GM18858 (cell line): ENCODE measurements around the gene MAST3.
A peak's percentile ranks its signal among the peaks of the same experiment; 100 is the strongest.

ENCODE experiments used
- ATAC-seq: cut with Tn5 transposase; IDR thresholded peaks from one replicate; pipeline ENCODE4 v1.9.1; 2021; ENCODE audit not compliant: unreplicated experiment

Gene MAST3

GRCh38 chr19:18135712-18136584, 38.4 kb downstream of the MAST3 start:
- ATAC-seq, result no peak

GRCh38 chr19:18137242-18137641, 39.7 kb downstream of the MAST3 start:
- no peak for ATAC-seq

- ATAC-seq, result no peak
Measured at GRCh38 chr19:18137657-18138339, 40.2 kb downstream of the MAST3 start.

- ATAC-seq, result no peak
Measured at GRCh38 chr19:18140473-18140872, 42.9 kb downstream of the MAST3 start.

- ATAC-seq, result no peak
Measured at GRCh38 chr19:18141031-18141430, 43.5 kb downstream of the MAST3 start.

GRCh38 chr19:18143902-18144301, 46.3 kb downstream of the MAST3 start:
- ATAC-seq, result no peak

GRCh38 chr19:18144361-18144760, 46.8 kb downstream of the MAST3 start:
- ATAC-seq, result no peak

- ATAC-seq, result no peak
Measured at GRCh38 chr19:18144906-18145305, 47.3 kb downstream of the MAST3 start.

GRCh38 chr19:18145391-18145999, 47.9 kb downstream of the MAST3 start:
- no peak for ATAC-seq

GRCh38 chr19:18147396-18147795, 49.8 kb downstream of the MAST3 start:
- ATAC-seq, result no peak

GRCh38 chr19:18149596-18149975, 52.0 kb downstream of the MAST3 start:
- no peak for ATAC-seq

- ATAC-seq, result no peak
Measured at GRCh38 chr19:18150776-18151624, 53.4 kb downstream of the MAST3 start.

GRCh38 chr19:18152442-18152816, 54.9 kb downstream of the MAST3 start:
- peak; percentile 45 for ATAC-seq

- ATAC-seq, result peak; percentile 76
Measured at GRCh38 chr19:18152817-18153555, 55.4 kb downstream of the MAST3 start, which contains the start of gene PIK3R2. PIK3R2 (plus strand) TSS chr19:18153163; CDS start chr19:18155880, 2,717 bp downstream.

- no peak for ATAC-seq
Measured at GRCh38 chr19:18153556-18154134, 56.1 kb downstream of the MAST3 start.

GRCh38 chr19:18155095-18156087, 57.8 kb downstream of the MAST3 start:
- ATAC-seq, result no peak

GRCh38 chr19:18156268-18156667, 58.7 kb downstream of the MAST3 start:
- no peak for ATAC-seq

GRCh38 chr19:18156841-18157464, 59.4 kb downstream of the MAST3 start:
- no peak for ATAC-seq
